ENCODE results near the gene GRM7.

GRCh38 chr3:7721869-7722268, 861.0 kb downstream of the GRM7 start:
- TF ChIP-seq RFX5 (IDR thresholded peaks at IDR 0.05; ENCODE audit: low read depth, low read length) = no peak
- TF ChIP-seq, protein P1, sequence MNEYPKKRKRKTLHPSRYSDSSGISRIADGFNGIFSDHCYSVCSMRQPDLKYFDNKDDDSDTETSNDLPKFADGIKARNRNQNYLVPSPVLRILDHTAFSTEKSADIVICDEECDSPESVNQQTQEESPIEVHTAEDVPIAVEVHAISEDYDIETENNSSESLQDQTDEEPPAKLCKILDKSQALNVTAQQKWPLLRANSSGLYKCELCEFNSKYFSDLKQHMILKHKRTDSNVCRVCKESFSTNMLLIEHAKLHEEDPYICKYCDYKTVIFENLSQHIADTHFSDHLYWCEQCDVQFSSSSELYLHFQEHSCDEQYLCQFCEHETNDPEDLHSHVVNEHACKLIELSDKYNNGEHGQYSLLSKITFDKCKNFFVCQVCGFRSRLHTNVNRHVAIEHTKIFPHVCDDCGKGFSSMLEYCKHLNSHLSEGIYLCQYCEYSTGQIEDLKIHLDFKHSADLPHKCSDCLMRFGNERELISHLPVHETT (CRISPR knock-in tag; conservative IDR thresholded peaks at IDR 0.05 in 1 of 2, IDR thresholded peaks at IDR 0.05 in 1 of 2) = no peak
- no peak for TF ChIP-seq MAFK (IDR thresholded peaks at IDR 0.05; ENCODE audit: low read length)
- no peak for TF ChIP-seq MAZ (CRISPR knock-in tag; conservative IDR thresholded peaks at IDR 0.05 in 1 of 2, IDR thresholded peaks at IDR 0.05 in 1 of 2)
- TF ChIP-seq NR1H2 (CRISPR knock-in tag; IDR thresholded peaks at IDR 0.05) = no peak
- TF ChIP-seq GABPB1 (CRISPR knock-in tag; IDR thresholded peaks at IDR 0.05) = no peak
- TF ChIP-seq JUNB (CRISPR knock-in tag; conservative IDR thresholded peaks at IDR 0.05) = no peak
- TF ChIP-seq CBX3 (IDR thresholded peaks at IDR 0.05; ENCODE audit: borderline replicate concordance in 1 of 2, low read length in 2 of 2) = no peak
- TF ChIP-seq POLR2B (IDR thresholded peaks at IDR 0.05; ENCODE audit: low read depth, partially characterized antibody) = no peak

Measured in K562 (cell line).